GM19043 (cell line): ENCODE data around the gene TCF12.
"Not testable (repeated sequence)": the region's sequence is repeated elsewhere in the genome, so short reads cannot be mapped to it uniquely, and the experiment has no call there.

Experiments used
- ATAC-seq: cut with Tn5 transposase; IDR thresholded peaks from one replicate; pipeline ENCODE4 v1.9.1; 2021; ENCODE audit warnings: low read depth; ENCODE audit not compliant: unreplicated experiment

The TCF12 gene

GRCh38 chr15:56972426-56972825 lies 54.0 kb downstream of the TCF12 start:
- no peak for ATAC-seq

DNA sequence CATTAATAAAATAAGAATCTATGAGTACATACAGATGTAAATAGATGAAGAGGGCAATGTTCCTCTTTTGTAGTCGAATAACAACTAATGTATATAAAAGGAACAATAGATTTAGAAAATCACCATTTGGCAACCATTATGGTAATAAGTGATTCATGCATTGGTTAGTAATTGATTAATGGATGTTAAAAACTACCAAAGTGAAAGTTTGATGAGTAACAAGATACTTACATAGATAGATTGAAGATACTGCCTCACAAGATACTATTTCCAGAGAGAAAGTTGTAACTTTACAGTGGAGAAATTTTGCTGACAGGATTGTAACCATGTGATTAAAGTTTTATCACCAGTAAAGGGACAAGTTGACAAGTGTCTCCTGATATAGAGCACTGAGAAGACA lies 55.0 kb downstream of the TCF12 start:
- no peak for ATAC-seq

- no peak for ATAC-seq
These were observed 58.8 kb downstream of the TCF12 start for GRCh38 chr15:56977232-56977631.

GRCh38 chr15:56978898-56979662 lies 60.6 kb downstream of the TCF12 start:
- ATAC-seq, result no peak

- no peak for ATAC-seq
These were observed 62.0 kb downstream of the TCF12 start for GRCh38 chr15:56980473-56980872.

DNA sequence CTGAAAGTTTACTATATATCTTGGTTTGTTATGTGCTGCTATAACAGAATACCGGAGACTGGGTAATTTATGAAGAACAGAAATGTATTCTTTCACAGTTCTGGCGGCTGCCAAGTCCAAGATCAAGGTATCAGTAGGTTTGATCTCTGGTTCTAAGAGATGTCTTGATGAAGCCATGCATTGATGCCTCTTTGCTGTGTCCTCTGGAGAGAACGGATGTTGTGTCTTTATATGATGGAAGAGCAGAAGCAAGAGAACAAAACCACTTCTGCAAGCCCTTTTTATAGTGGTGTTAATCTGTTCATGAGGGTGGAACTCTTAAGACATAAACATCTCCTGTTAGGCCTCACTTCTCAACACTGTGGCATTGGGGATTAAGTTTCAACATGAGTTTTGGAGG lies 62.7 kb downstream of the TCF12 start:
- ATAC-seq, result no peak

DNA sequence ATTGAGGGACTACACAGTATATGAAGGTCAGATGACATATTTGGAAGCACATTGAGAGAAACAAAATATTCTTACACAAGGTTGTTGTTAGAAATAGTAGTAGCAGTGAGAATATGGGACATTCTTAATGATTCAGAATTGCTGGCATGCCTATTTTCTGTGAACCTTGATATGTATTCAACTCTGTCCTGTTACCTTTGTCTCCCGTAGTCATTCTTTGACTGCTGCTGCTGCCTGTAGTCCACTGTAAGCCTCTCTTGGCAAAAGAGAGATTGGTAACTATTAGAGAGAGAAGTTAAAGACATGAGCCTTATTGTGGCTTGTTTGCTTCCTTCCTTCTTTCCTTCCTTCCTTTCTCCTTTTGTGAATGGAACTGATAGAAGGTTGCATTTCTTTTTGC lies 64.5 kb downstream of the TCF12 start:
- no peak for ATAC-seq

GRCh38 chr15:56984681-56985481 lies 66.4 kb downstream of the TCF12 start:
- no peak for ATAC-seq

GRCh38 chr15:56985856-56986255 lies 67.4 kb downstream of the TCF12 start:
- ATAC-seq, result no peak

DNA sequence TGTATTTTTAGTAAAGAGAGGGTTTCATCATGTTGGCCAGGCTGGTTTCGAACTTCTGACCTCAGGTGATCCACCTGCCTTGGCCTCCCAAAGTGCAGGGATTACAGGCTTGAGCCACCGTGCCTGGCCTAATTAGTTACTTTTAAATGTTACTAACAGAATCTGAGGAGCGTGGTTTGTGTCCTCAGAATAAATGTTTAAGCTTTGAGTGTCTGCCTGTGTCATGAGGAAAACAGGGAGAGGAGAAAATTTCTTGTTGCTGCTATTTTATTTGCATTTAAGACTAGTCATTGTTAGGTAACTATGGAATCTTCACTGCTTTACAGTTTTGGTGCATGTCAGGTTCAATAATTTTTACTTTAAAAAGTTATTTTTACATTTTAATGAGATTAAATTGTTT lies 68.8 kb downstream of the TCF12 start:
- no peak for ATAC-seq

- no peak for ATAC-seq
These were observed 69.8 kb downstream of the TCF12 start for GRCh38 chr15:56988219-56988618.

DNA sequence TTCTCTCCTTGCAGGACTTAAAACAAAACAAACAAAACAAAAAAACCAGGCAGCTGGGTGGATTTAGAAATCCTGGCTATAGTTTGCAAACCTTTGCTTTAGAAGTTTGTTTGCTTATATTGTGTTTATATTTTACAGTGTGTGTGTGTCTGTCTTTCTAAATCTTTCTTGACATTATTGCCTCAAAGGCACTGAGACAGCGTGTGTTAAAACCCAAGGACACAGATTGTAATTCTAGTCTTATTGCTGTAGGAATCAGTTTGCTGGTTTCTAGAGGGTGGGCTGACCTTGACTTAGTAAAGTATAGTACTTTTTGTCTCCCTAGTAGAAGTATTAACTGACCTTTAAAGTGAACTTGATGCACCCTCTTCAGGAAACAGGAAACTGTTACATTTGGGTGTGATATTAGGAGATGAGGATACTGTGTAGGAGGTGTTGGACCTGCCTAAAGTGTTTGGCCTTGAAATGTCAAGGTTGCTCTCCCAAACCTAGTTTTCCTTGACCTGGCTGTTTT lies 71.0 kb downstream of the TCF12 start:
- no peak for ATAC-seq

DNA sequence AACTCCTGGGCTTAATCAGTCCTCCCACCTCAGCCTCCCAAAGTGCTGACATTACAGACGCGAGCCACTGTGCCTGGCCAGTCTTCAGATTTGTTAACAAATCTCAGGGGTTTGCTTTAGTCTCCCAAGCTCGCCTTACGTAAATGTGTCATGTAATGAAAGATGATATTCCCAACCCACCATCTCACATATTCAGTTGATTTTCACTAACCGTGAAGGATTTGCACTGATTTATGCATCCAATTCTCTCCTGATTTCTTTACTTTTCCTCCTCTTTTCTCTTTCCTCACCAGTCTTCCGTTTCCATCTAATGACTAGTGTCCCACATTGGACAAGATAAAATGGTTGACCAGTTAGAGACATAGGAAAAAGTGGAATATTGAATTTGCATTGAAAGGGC lies 72.6 kb downstream of the TCF12 start:
- ATAC-seq, result no peak

- ATAC-seq, result no peak
These were observed 74.3 kb downstream of the TCF12 start for GRCh38 chr15:56992725-56993124.

DNA sequence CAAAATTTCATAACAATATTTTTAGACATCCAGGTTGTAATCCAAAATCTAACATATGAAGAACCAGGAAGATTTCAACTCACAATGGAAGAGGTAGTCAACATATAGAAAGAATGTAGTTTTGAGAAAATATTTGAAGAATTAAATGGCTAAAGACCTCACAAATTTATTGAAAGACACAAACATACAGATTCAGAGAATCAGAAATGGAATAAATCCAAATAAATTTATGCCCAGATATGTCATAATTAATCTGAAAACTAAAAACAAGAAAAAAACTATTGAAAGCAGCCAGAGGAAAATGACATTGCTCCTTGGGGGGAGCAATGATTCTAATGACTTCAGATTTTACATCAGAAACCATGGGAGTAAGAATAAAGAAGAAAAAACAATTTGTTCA lies 75.8 kb downstream of the TCF12 start:
- ATAC-seq, result no peak

DNA sequence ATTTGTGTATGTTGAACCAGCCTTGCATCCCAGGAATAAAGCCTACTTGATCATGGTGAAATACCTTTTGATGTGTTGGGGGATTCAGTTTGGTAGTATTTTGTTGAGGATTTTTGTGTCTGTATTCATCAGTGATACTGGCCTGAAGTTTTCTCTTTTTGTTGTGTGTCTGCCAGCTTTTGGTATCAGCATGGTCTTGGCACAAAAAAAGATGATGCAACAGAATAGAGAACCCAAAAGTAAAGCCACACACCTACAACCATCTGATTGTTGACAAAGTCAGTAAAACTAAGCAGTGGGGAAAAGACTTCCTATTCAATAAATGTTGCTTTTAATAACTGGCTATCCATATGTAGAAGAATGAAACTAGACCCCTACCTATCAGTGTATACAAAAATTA lies 77.6 kb downstream of the TCF12 start:
- ATAC-seq, result no peak

- no peak for ATAC-seq
These were observed 78.5 kb downstream of the TCF12 start for GRCh38 chr15:56996746-56997470.

GRCh38 chr15:57003418-57003817 lies 85.0 kb downstream of the TCF12 start:
- ATAC-seq, result no peak

DNA sequence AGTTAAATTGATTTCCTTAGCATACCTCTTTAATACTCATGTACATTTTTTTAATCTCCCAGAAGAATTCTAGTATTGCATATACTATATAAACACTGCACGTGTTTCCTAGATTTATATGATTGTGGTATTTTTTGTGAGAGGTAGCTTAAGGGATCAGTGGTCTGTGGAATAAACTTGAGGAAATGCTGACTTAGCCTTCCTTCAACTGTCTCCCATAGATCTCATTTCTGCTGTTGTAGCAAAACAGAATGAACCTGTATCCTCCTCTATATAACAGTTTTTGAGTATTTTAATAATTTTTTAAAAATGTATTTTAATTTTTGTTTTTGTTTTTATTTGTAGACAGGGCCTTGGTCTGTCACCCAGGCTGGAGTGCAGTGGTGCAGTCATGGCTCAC lies 86.8 kb downstream of the TCF12 start:
- no peak for ATAC-seq

GRCh38 chr15:57007797-57008196 lies 89.4 kb downstream of the TCF12 start:
- ATAC-seq, result not testable (repeated sequence)

DNA sequence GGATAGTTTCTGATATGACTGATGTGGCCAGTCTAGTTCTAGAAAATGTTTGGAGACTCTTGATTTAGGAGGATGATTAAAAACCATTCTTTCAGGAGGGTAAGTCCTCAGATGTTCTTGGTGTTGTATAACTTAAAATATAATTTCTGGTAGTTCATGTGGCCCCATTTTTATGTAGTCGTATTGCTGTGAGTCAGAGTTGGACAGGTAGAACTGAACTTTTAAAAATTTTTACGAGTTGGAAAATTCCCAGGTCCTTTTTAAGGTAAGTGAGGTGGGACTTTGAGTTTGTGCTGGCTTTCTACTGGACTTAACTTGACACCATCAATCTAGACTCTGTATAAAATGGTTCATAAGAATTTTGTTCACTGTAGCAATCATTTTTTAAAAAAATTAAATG lies 92.3 kb downstream of the TCF12 start:
- ATAC-seq, result no peak
